HG03095 (cell line): ENCODE data around the gene SERINC5.

ENCODE experiments used
- ATAC-seq: cut with Tn5 transposase; IDR thresholded peaks from one replicate; pipeline ENCODE4 v1.9.1; 2021; ENCODE audit warnings: moderate library complexity; ENCODE audit not compliant: unreplicated experiment

Gene SERINC5

DNA sequence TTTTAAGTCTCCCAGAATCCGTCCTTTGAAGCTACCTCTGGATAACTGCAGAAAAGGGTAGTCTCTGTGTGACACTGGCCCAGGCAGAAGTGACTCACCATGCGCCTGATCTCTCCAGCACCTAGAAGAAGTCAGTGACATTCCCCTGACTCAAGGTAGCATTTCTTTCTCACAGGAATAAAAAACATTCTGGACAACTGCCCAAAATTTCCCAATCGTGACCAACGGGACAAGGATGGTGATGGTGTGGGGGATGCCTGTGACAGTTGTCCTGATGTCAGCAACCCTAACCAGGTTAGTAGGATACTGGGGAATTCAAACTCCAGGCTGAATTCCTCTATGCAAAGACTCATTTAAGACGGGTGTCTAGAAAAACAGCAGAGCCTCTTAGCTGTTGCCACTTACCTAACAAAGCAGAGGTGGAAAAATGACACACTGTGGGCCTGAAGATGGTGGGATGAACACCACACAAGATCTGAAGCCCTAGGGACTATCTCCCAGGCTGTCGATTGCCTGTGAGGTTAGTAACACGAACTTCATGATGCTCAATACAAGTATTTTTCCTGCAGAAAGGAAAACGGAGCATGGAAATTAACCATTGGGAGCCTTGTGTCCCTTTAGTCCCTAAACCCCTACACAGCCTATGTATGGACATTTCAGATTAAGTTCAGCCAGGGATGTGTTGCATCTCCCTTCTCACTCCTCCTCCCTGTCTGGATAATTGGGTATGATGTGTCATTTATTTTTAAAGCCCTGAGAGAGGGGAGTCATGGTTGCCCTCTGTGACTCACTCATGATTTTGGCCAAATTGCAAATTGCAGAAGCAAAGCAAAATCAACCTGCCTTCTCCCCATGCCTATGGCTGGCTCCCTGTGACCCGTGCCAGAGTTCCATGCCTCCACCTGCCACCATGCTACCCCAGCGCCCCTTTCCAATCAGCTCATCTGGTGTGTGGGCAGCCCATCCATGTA, 183.5 kb downstream of the SERINC5 start:
- ATAC-seq: no peak

DNA sequence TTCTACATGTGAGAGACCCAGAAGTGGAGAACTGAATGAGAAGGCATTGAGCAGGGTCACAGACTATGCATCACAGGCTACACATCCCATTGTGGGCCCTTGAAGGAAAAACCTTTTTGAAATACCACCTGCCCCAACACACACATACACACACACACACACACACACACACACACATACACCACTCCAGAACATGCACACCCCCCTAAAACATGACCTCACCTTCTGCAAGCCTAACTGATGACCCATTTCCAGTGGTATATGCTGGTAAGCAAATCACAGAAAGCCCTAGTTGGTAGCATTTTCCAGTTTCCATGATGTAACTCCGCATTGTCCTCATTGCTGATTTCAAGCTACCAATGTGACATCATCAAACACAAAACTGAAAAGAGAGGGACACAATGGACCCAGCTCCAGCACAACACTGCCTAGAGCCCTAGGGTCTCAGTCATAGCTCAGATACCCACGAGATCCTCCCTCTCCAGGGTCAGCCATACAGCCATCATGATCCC, 184.3 kb downstream of the SERINC5 start:
- no peak for ATAC-seq

DNA sequence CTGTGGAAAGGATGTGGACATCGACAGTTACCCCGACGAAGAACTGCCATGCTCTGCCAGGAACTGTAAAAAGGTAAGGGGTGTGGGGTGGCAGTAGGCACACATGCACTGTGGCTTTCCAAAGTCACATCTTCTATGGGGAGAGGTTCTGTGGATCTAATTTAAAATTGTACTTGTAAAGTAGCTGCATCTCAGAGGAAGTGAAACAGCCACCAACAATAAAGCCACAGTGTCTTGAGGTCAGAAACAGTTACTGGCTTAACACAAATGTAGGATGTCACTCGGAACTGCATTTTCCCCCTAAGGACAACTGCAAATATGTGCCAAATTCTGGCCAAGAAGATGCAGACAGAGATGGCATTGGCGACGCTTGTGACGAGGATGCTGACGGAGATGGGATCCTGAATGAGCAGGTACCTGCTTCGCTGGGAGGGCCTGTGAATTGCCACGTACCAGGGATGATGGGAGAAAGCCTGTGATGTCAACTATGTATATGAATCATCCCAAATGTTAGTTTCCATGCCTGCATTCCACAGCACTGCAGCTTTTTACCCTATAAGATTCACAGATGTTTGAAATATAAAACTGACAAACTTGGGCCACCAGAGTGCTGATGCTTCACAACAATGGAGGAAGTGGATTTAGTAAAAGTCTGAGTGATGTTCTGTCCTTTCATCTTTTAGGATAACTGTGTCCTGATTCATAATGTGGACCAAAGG, 185.4 kb downstream of the SERINC5 start:
- ATAC-seq: peak; percentile 56

DNA sequence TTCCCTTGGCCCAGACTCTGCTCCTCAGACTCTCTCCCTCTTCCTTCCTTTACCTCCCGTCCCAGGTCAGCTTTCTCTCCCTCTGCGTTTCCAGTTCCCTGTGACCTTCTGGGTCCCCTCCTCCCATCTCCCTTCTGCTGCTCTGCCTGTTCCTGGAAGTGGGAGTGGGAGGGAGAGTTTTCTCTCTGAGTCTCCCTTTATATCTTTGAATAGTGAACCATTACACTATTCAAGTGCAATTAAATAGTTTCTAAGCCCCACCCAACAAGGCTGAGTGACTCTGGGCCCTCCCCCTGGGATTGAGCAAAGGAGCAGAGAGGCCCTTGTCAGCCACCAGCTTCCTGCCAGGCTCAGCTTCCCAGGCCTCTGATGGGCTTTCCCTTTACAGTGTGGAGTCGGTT, 185.9 kb downstream of the SERINC5 start:
- ATAC-seq: peak; percentile 27

DNA sequence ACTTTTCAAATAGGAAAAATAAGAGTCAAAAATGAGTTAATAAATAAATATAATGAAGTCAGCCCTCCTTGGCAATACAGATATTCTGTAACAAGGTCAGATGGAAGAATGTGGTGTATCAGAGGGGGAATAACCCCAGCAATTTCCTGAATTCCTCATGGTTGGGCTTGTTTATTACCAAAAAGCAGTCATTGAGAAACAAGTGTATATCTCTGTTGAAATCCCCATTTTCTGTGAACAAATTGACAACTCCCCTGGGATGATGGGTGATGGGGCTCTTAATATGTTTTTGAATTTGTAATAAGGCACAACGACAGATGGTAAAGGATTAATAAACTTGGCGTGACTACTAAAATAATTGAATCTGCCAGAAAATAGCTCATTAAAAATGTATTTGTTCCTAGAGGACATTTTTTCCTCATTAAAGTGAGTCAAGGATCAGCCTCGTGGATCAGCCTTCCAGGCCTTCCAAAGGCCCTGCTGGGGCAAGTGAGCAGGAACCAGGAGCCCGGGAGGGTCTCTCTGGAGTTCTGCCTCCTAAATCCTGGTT, 186.5 kb downstream of the SERINC5 start:
- no peak for ATAC-seq

DNA sequence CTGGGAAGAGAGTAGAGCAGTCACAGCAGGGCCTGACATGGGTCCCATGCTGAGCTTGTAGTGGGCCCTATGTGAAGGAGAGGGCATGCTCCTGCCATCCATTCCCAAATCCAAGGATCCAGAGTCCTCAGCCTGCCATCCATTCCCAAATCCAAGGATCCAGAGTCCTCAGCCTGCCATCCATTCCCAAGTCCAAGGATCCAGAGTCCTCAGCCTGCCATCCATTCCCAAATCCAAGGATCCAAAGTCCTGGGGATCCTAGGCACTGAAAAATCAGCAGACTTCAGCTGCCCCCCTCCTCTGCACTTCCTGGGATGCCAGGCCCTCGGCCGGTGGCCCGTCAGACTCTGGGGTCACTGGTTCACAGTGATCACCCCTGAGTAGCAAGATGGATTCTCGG, 187.1 kb downstream of the SERINC5 start:
- no peak for ATAC-seq

DNA sequence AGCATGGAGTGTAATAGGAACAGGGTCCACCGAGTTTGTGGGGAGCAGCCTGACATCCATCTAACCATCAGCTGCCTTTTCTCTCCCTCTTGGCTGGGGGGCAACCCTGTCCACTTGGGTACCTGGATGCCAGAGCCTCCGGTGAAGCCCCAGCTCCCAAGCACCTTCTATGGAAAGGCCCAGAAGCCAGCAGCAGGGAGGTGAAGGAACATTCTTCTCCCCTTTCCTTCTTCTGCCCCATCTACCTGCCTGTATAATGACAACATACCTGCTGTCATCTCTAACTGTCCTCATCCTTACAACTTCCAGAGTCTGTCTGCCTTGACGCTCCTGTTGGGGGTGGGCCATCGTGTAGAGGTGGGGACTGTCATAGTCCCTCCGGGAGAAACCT, 187.6 kb downstream of the SERINC5 start:
- no peak for ATAC-seq

DNA sequence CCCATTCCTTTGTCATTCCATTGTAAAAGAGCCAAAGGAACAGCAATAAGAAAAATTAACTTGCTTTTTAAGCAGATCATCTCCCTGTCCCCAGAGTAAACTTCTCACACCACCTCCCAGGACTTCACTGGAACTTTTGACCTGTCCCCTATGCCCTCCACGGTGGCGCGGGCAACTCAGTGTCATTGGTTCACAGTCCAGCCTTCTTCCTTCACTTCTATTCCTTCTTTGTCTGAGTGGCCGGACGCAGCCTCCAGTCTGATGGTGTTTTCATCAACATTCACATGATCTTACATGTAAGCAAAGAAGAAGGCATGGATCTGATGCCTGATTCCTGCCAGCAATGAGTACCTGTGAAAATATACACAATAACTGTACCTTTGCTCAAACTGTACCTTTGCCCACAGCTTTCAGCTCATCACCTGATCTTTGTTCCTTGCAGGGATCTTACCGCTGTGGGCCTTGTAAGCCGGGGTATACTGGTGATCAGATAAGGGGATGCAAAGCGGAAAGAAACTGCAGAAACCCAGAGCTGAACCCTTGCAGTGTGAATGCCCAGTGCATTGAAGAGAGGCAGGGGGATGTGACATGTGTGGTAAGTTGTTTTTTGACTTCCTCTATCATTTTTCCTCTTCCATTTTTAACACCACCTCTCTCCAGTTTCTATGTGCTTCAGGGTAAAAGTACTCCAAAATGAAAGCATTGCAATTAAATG, 188.2 kb downstream of the SERINC5 start:
- no peak for ATAC-seq

DNA sequence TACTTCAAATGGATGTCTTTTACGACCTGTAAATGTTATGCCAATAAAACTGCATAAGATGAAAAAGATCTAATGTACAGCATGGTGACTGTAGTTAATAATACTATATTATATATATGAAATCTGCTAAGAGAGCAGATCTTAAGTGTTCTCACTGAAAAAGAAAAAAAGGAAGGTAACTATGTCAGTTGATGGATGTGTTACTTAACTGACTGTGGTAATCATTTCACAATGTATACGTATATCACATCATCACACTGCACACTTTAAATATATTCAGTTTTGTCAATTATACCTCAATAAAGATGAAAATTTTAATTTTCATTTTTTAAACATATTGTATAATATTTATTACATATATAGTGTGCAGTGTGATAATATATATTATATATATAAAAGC, 188.8 kb downstream of the SERINC5 start:
- ATAC-seq: no peak

DNA sequence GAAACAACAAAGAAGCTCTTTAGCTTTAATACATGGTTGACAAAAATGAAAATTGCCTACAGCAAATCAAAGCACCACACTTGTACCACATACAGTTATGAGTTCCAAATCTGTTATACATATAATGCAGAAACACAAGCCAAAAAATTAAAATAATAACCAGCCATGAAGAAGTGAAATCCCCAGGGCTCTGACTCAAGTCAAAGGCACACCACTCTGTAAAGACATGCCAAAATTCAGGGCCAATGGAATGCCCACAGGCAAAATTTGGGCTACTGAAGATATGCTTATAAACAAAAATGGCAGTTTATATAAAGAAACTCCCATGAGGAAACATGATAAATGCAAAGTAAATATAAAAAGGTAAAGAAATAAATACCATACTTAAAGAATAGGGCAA, 191.7 kb downstream of the SERINC5 start:
- ATAC-seq: no peak
